GM19025 (cell line): ENCODE measurements around the gene SFXN5.
A peak's percentile ranks its signal among the peaks of the same experiment; 100 is the strongest.

Experiments used
- ATAC-seq: cut with Tn5 transposase; IDR thresholded peaks from one replicate; pipeline ENCODE4 v1.9.1; 2021; ENCODE audit warnings: mild to moderate bottlenecking, low read depth, moderate library complexity; ENCODE audit not compliant: unreplicated experiment

The SFXN5 gene

GRCh38 chr2:72947952-72948830 is 123.3 kb downstream of the SFXN5 start:
- ATAC-seq: no peak

- ATAC-seq: no peak
Measured at GRCh38 chr2:72946466-72946865, 125.0 kb downstream of the SFXN5 start.

GRCh38 chr2:72945450-72946019 is 126.0 kb downstream of the SFXN5 start:
- ATAC-seq: no peak

GRCh38 chr2:72944804-72945449 is 126.6 kb downstream of the SFXN5 start:
- ATAC-seq: no peak

GRCh38 chr2:72943540-72944395 is 127.7 kb downstream of the SFXN5 start:
- no peak for ATAC-seq

GRCh38 chr2:72942881-72943418 is 128.6 kb downstream of the SFXN5 start:
- no peak for ATAC-seq

GRCh38 chr2:72942293-72942692 is 129.2 kb downstream of the SFXN5 start:
- no peak for ATAC-seq

- no peak for ATAC-seq
Measured at GRCh38 chr2:72940786-72941185, 130.7 kb downstream of the SFXN5 start.

- no peak for ATAC-seq
Measured at GRCh38 chr2:72940361-72940760, 131.2 kb downstream of the SFXN5 start.

GRCh38 chr2:72938455-72938854 is 133.1 kb downstream of the SFXN5 start:
- no peak for ATAC-seq

- ATAC-seq: no peak
Measured at GRCh38 chr2:72937356-72937669, 134.2 kb downstream of the SFXN5 start.

GRCh38 chr2:72936660-72937355 is 134.7 kb downstream of the SFXN5 start:
- ATAC-seq: no peak

- no peak for ATAC-seq
Measured at GRCh38 chr2:72935611-72935957, 135.9 kb downstream of the SFXN5 start.

GRCh38 chr2:72934683-72935610 is 136.6 kb downstream of the SFXN5 start:
- ATAC-seq: peak; percentile 66

GRCh38 chr2:72933646-72934151 is 137.8 kb downstream of the SFXN5 start:
- no peak for ATAC-seq

GRCh38 chr2:72933207-72933606 is 138.3 kb downstream of the SFXN5 start:
- no peak for ATAC-seq

- no peak for ATAC-seq
Measured at GRCh38 chr2:72932805-72933204, 138.7 kb downstream of the SFXN5 start.

GRCh38 chr2:72932045-72932740 is 139.3 kb downstream of the SFXN5 start:
- no peak for ATAC-seq
